ENCODE results near the gene UGT1A4.

GRCh38 chr2:233754872-233755611, 36.5 kb downstream of the UGT1A4 start:
- no peak for TF ChIP-seq POLR2A (IDR thresholded peaks at IDR 0.05; ENCODE audit: control extremely low read depth in 1 of 2, low read depth in 2 of 2, low read length in 2 of 2)
- no peak for TF ChIP-seq EGR1 (IDR thresholded peaks at IDR 0.05; ENCODE audit: borderline replicate concordance, low read depth, low read length)
- TF ChIP-seq ATF2 (IDR thresholded peaks at IDR 0.05; ENCODE audit: low read length), result no peak
- TF ChIP-seq CTCF (IDR thresholded peaks at IDR 0.05; ENCODE audit: control extremely low read depth in 1 of 3, insufficient read depth in 1 of 3, low read depth in 1 of 3, low read length in 3 of 3), result no peak
- no peak for TF ChIP-seq MAFK (IDR thresholded peaks at IDR 0.05; ENCODE audit: low read depth, low read length)
- no peak for TF ChIP-seq POLR2AphosphoS5 (IDR thresholded peaks at IDR 0.05; ENCODE audit: low read depth, low read length)
- no peak for TF ChIP-seq HDAC2 (IDR thresholded peaks at IDR 0.05; ENCODE audit: borderline replicate concordance in 1 of 2, low read depth in 2 of 2, low read length in 2 of 2)
- no peak for TF ChIP-seq YY1 (IDR thresholded peaks at IDR 0.05; ENCODE audit: low read depth, low read length)
